Trophoblast cell (in vitro differentiated cells and primary cell): ENCODE data around the gene FBXL19.

Source experiments
- DNase-seq, 2 donors: peaks; one replicate each; pipeline ENCODE4 v3.0.0-alpha.2; 2016
- H2AFZ ChIP-seq: 2 replicates; pipeline ENCODE4 v1.6.1; 2013; ENCODE audit warnings: low read length, moderate library complexity, mild to moderate bottlenecking; ENCODE audit not compliant: insufficient read depth, poor library complexity
- H2AK5ac ChIP-seq: 2 replicates; pipeline ENCODE4 v1.6.1; 2013; ENCODE audit warnings: mild to moderate bottlenecking, low read length
- H2BK120ac ChIP-seq: 2 replicates; pipeline ENCODE4 v1.6.1; 2013; ENCODE audit warnings: low read length, mild to moderate bottlenecking, moderate library complexity; ENCODE audit not compliant: insufficient read depth, poor library complexity
- H2BK12ac ChIP-seq: 2 replicates; pipeline ENCODE4 v1.6.1; 2013; ENCODE audit warnings: mild to moderate bottlenecking, low read length, moderate library complexity
- H2BK5ac ChIP-seq: 2 replicates; pipeline ENCODE4 v1.6.1; 2013; ENCODE audit warnings: low read length, low read depth, moderate library complexity, mild to moderate bottlenecking; ENCODE audit not compliant: poor library complexity
- H3K14ac ChIP-seq: 2 replicates; pipeline ENCODE4 v1.6.1; 2013; ENCODE audit warnings: mild to moderate bottlenecking, low read length
- H3K18ac ChIP-seq: 2 replicates; pipeline ENCODE4 v1.6.1; 2013; ENCODE audit warnings: mild to moderate bottlenecking, low read length
- H3K23ac ChIP-seq: 2 replicates; pipeline ENCODE4 v1.6.1; 2013; ENCODE audit warnings: low read length
- H3K27ac ChIP-seq: 2 replicates; pipeline ENCODE4 v1.5.1; 2013; ENCODE audit warnings: low read depth, mild to moderate bottlenecking, inconsistent platforms, low read length, moderate library complexity
- H3K27me3 ChIP-seq: 2 replicates; pipeline ENCODE4 v1.6.1; 2013; ENCODE audit warnings: inconsistent platforms, mild to moderate bottlenecking, low read length, moderate library complexity; ENCODE audit not compliant: insufficient read depth
- H3K36me3 ChIP-seq, 2 experiments: 1 replicate in 1 of 2; 2 replicates in 1 of 2; pipeline ENCODE4 v1.6.1; 2013; ENCODE audit warnings: low read length in 2 of 2, mild to moderate bottlenecking in 2 of 2, moderate library complexity in 1 of 2; ENCODE audit not compliant: insufficient read depth in 2 of 2, control insufficient read depth in 1 of 2
- H3K4ac ChIP-seq: 2 replicates; pipeline ENCODE4 v1.6.1; 2013; ENCODE audit warnings: low read depth, mild to moderate bottlenecking, low read length, moderate library complexity
- H3K4me1 ChIP-seq, 2 experiments: 1 replicate in 1 of 2; 2 replicates in 1 of 2; pipeline ENCODE4 v1.6.1; 2013; ENCODE audit warnings: low read length in 2 of 2, mild to moderate bottlenecking in 2 of 2, moderate library complexity in 1 of 2; ENCODE audit not compliant: insufficient read depth in 2 of 2, control insufficient read depth in 1 of 2
- H3K4me2 ChIP-seq: 2 replicates; pipeline ENCODE4 v1.6.1; 2013; ENCODE audit warnings: inconsistent platforms, mild to moderate bottlenecking, low read length, moderate library complexity
- H3K4me3 ChIP-seq: 2 replicates; pipeline ENCODE4 v1.5.1; 2013; ENCODE audit warnings: mild to moderate bottlenecking, low read depth, low read length, inconsistent platforms
- H3K79me1 ChIP-seq: one replicate; pipeline ENCODE4 v1.6.1; 2013; ENCODE audit warnings: low read length
- H3K79me2 ChIP-seq: 2 replicates; pipeline ENCODE4 v1.6.1; 2013; ENCODE audit warnings: low read length, mild to moderate bottlenecking; ENCODE audit not compliant: control insufficient read depth, insufficient read depth, poor library complexity
- H3K9ac ChIP-seq: 2 replicates; pipeline ENCODE4 v1.6.1; 2013; ENCODE audit warnings: mild to moderate bottlenecking, low read length
- H3K9me3 ChIP-seq: 2 replicates; pipeline ENCODE4 v1.6.1; 2013; ENCODE audit warnings: low read depth, mild to moderate bottlenecking, control low read depth, inconsistent platforms, low read length; ENCODE audit not compliant: insufficient read depth
- H4K12ac ChIP-seq: 2 replicates; pipeline ENCODE4 v1.6.1; 2013; ENCODE audit warnings: low read depth, mild to moderate bottlenecking, low read length, moderate library complexity
- H4K8ac ChIP-seq: 2 replicates; pipeline ENCODE4 v1.6.1; 2013; ENCODE audit warnings: low read depth, mild to moderate bottlenecking, low read length, moderate library complexity
- H4K91ac ChIP-seq: one replicate; pipeline ENCODE4 v1.6.1; 2013; ENCODE audit warnings: low read depth, mild to moderate bottlenecking, low read length, moderate library complexity
- WGBS: extraction: QIAGEN DNeasy Blood & Tissue Kit; methylation state at CpG from one replicate; pipeline ENCODE4 v1.1.7; 2013; ENCODE audit warnings: missing lambda C conversion rate; ENCODE audit not compliant: insufficient read length, insufficient coverage; ENCODE audit errors: extremely low coverage; 5-methylcytosine and 5-hydroxymethylcytosine counted together

Gene FBXL19

DNA sequence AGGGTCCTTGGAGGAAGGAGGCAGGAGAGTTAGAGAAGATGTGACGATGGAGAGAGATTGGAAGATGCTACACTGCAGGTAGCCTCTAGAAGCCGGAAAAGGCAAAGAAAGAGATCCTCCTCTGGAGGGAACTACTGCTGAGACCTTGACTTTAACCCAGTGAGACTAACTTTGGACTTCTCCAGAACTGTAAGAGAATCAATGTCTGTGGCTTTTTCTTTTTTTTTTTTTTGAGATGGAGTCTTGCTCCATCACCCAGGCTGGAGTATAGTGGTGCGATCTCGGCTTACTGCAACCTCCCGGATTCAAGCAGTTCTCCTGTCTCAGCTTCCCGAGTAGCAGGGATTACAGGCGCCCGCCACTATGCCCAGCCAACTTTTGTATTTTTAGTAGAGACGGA, 38.2 kb upstream of the FBXL19 start:
- Histone ChIP-seq H2AK5ac (no peak overlapping the region), H4K12ac (no peak overlapping the region), H3K9me3 (no peaks in the 10 kb centered on the region), H2BK5ac (no peak overlapping the region), H3K4ac (no peak overlapping the region), H3K79me1 (no peaks in the 10 kb centered on the region), H3K27me3 (no peaks in the 10 kb centered on the region), H3K18ac (no peak overlapping the region), H3K79me2 (no peaks in the 10 kb centered on the region), H3K14ac (no peak overlapping the region), H4K8ac (no peak overlapping the region), H2AFZ (no peak overlapping the region), H3K23ac (no peak overlapping the region), H3K4me2 (no peak overlapping the region), H2BK12ac (no peak overlapping the region), H3K9ac (no peak overlapping the region), H3K36me3 (peaks cover 24 to 32% of the 10 kb centered on the region in 2 experiments), H3K4me1 (peaks cover 5 to 6% of the 10 kb centered on the region in 2 experiments), H3K27ac (no peak overlapping the region), H4K91ac (no peak overlapping the region), H3K4me3 (no peak overlapping the region), H2BK120ac (no peak overlapping the region)
- DNase-seq: no peak
- WGBS: no CpG with 5 or more reads among the region's 9 CpGs

DNA sequence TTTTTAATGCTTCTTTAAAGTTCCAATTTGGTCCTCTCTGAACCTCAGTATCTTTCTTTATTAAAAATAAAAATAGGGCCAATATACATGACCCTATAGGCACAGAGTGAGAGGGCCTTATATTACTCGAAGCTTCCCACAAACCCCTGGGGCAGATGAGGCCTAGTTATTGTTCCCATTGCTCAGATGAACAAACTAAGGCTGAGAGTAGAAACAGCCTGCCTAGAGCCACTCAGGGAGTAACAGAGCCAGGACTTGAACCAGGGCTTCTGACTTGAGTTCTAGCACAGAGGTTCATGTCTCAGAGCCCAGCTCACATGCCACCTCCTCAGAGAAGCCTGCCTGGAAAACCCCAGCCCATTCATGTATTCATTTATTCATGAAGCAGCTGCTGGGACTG, 37.2 kb upstream of the FBXL19 start:
- Histone ChIP-seq H3K4me3 (no peak overlapping the region), H3K27ac (no peak overlapping the region)

DNA sequence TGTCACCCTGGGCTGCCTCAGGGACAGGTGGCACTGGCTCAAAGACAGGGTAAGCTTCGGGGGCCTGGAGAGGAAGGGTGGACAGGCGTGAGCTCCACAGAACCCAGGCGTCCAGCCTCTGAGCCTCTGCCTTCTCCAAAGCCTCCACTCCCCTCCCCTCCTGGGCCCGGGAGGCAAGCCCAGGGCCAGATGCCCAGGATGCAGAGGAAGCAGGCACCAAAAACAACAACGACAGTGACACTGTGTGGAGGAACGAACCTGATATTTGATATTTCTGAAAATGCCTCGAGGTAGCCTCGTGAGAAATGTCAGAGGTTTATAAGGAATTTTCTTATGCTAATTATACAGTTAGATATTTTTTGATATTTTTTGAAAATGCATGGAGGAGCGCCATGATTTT, 35.4 kb upstream of the FBXL19 start:
- H3K9me3 ChIP-seq: no peaks in the 10 kb centered on the region
- H4K8ac ChIP-seq: no peak overlapping the region
- H3K79me2 ChIP-seq: peaks cover under 1% of the 10 kb centered on the region
- no peak overlapping the region for H3K23ac ChIP-seq
- no peaks in the 10 kb centered on the region for H3K79me1 ChIP-seq
- no peak overlapping the region for H2BK12ac ChIP-seq
- no peak overlapping the region for H3K4ac ChIP-seq
- H4K12ac ChIP-seq: no peak overlapping the region
- H3K27ac ChIP-seq: no peak overlapping the region
- H3K9ac ChIP-seq: no peak overlapping the region
- no peak overlapping the region for H4K91ac ChIP-seq
- H2BK120ac ChIP-seq: no peak overlapping the region
- H3K18ac ChIP-seq: no peak overlapping the region
- no peak overlapping the region for H2AK5ac ChIP-seq
- no CpG with 5 or more reads among the region's 9 CpGs for WGBS
- H2BK5ac ChIP-seq: no peak overlapping the region
- DNase-seq: no peak
- H3K4me1 ChIP-seq: peaks cover 7 to 9% of the 10 kb centered on the region in 2 experiments
- no peak overlapping the region for H2AFZ ChIP-seq
- H3K4me3 ChIP-seq: peak overlapping the region; percentile 8
- H3K36me3 ChIP-seq: peaks cover 29 to 36% of the 10 kb centered on the region in 2 experiments
- no peak overlapping the region for H3K14ac ChIP-seq
- no peaks in the 10 kb centered on the region for H3K27me3 ChIP-seq
- no peak overlapping the region for H3K4me2 ChIP-seq

More for the DNA sequence above, 37.2 kb upstream of the FBXL19 start:
- Histone ChIP-seq H3K9me3 (no peaks in the 10 kb centered on the region), H3K79me1 (no peaks in the 10 kb centered on the region), H4K8ac (no peak overlapping the region), H3K4ac (no peak overlapping the region), H3K4me2 (no peak overlapping the region), H3K14ac (no peak overlapping the region), H2AFZ (no peak overlapping the region), H4K91ac (no peak overlapping the region), H3K79me2 (no peaks in the 10 kb centered on the region), H3K9ac (no peak overlapping the region), H4K12ac (no peak overlapping the region), H3K27me3 (no peaks in the 10 kb centered on the region), H2BK12ac (no peak overlapping the region), H3K23ac (no peak overlapping the region), H3K36me3 (peaks cover 24 to 33% of the 10 kb centered on the region in 2 experiments), H2AK5ac (no peak overlapping the region), H2BK120ac (no peak overlapping the region), H2BK5ac (no peak overlapping the region), H3K4me1 (peaks cover 5 to 6% of the 10 kb centered on the region in 2 experiments), H3K18ac (no peak overlapping the region)
- DNase-seq: no peak
- no CpG with 5 or more reads among the region's 1 CpG for WGBS

DNA sequence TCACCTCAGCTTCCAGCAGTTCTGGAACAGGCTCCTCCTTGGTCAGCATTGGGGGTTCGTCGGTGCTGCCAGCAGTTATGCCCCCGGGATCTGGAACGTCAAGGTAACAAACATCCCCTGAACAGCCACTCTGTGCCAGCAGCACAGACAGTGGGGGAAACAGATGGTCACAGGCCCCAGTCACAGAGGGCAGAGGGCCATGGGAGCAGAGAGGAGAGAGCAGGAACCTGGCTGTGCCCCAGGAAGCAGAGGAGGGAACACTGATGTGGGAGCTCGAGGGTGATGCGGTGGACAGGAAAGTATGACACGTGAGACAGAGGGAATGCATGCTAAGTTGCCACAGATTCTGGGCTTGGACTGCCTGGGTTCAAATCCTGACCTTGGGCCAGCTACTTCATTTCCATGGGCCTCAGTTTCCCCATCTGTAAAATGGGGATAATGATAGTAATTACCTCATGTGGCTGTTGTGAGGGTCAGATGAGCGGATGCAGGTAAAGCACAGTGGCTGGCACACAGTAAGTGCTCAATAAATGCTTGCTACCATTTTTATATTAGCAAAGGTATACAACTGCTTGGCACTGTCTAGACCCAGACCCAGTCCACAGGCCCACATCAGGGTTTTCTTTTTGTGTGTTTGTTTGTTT, 34.4 kb upstream of the FBXL19 start:
- no peak for DNase-seq
- no peak overlapping the region for H2BK5ac ChIP-seq
- H3K36me3 ChIP-seq: peaks cover 29 to 36% of the 10 kb centered on the region in 2 experiments
- no peak overlapping the region for H2BK120ac ChIP-seq
- H4K91ac ChIP-seq: no peak overlapping the region
- H3K4ac ChIP-seq: no peak overlapping the region
- no peak overlapping the region for H2BK12ac ChIP-seq
- peaks cover 13% of the 10 kb centered on the region in 2 experiments for H3K4me1 ChIP-seq
- no peak overlapping the region for H3K4me3 ChIP-seq
- no peaks in the 10 kb centered on the region for H3K9me3 ChIP-seq
- H3K4me2 ChIP-seq: no peak overlapping the region
- H3K79me1 ChIP-seq: peaks cover 4% of the 10 kb centered on the region
- peaks cover 9% of the 10 kb centered on the region for H3K79me2 ChIP-seq
- no peak overlapping the region for H3K23ac ChIP-seq
- no peak overlapping the region for H3K9ac ChIP-seq
- no peak overlapping the region for H3K27ac ChIP-seq
- no peak overlapping the region for H4K12ac ChIP-seq
- no peaks in the 10 kb centered on the region for H3K27me3 ChIP-seq
- no peak overlapping the region for H2AK5ac ChIP-seq
- H2AFZ ChIP-seq: no peak overlapping the region
- no peak overlapping the region for H3K18ac ChIP-seq
- WGBS: no CpG with 5 or more reads among the region's 8 CpGs
- no peak overlapping the region for H3K14ac ChIP-seq
- no peak overlapping the region for H4K8ac ChIP-seq
